Heart right ventricle (tissue), 16 donors: Measurements from ENCODE around the gene MEFV. TPM values are rescaled to one million over a fixed set of nuclear protein-coding genes. Genes with fewer than 3 reads are reported as not detected.

Experiments used
- ATAC-seq, 8 donors: fragments of 200-7000 bp; cut with Tn5 transposase; one replicate each; pipeline ENCODE4 v1.9.1; 2020; ENCODE audit warnings: mild to moderate bottlenecking in 8 of 8, moderate library complexity in 8 of 8, moderate number of reproducible peaks in 1 of 8
- DNase-seq, 2 donors: peaks; one replicate each; pipeline ENCODE4 v3.0.0-alpha.2; 2020
- H3K27ac ChIP-seq, 10 donors: fragments of 200-600 bp; sonication (generic) in 2 of 10; one replicate each; pipeline versions ENCODE4 v1.5.0 to v1.8.0; 2020 to 2022; ENCODE audit warnings: mild to moderate bottlenecking in 3 of 10
- H3K27me3 ChIP-seq, 7 donors: fragments of 200-600 bp; one replicate each; pipeline ENCODE4 v1.8.0; 2021 to 2022; ENCODE audit warnings: mild to moderate bottlenecking in 2 of 7
- H3K36me3 ChIP-seq, 9 donors: fragments of 200-600 bp; sonication (generic) in 1 of 9; one replicate each; pipeline versions ENCODE4 v1.5.0 to v1.8.0; 2020 to 2022; ENCODE audit warnings: mild to moderate bottlenecking in 2 of 9
- H3K4me1 ChIP-seq, 9 donors: fragments of 200-600 bp; sonication (generic) in 1 of 9; one replicate each; pipeline versions ENCODE4 v1.5.0 to v1.8.0; 2020 to 2022; ENCODE audit warnings: mild to moderate bottlenecking in 4 of 9
- H3K4me3 ChIP-seq, 10 donors: fragments of 200-600 bp; sonication (generic) in 2 of 10; one replicate each; pipeline versions ENCODE4 v1.5.0 to v1.8.0; 2020 to 2022; ENCODE audit warnings: mild to moderate bottlenecking in 7 of 10, moderate library complexity in 2 of 10
- H3K9me3 ChIP-seq, 11 donors: fragments of 200-600 bp in 10 of 11; sonication (generic) in 2 of 11; one replicate each; pipeline versions ENCODE4 v1.5.0 to v1.8.0; 2013 to 2022; ENCODE audit warnings: mild to moderate bottlenecking in 2 of 11, control low read depth in 1 of 11, moderate library complexity in 1 of 11
- CTCF ChIP-seq, 9 donors: fragments of 200-600 bp; sonication (generic) in 2 of 9; IDR thresholded peaks; one replicate each; pipeline versions ENCODE4 v1.5.0 to v1.8.0; 2021 to 2022; ENCODE audit warnings: antibody characterized with exemption in 9 of 9, mild to moderate bottlenecking in 5 of 9, moderate library complexity in 1 of 9
- WGBS, 2 donors: extraction: QIAGEN DNeasy Blood & Tissue Kit; methylation state at CpG; one replicate each; pipeline ENCODE4 v1.1.7; 2013; ENCODE audit warnings: inconsistent platforms in 1 of 2; 5-methylcytosine and 5-hydroxymethylcytosine counted together
- intact Hi-C, 10 donors: fragments of 100-400 bp; cut with DNase I; formaldehyde crosslinking; loops; one replicate each; pipeline versions ENCODE4 v1.11.1 to v1.14.2; 2022
- polyA plus RNA-seq, 2 donors: library from polyadenylated mRNA; stranded (reverse); fragments of 200-250 nt; gene quantifications; one replicate each; pipeline ENCODE4 v1.2.3, GENCODE V29; 2013
- total RNA-seq, 10 donors: library from RNA; stranded (reverse); fragmentation: NEBNext Ultra II Directional in 3 of 10; extraction: Animal tissue kit (Norgen Biotek cat#: 25700) in 3 of 10; gene quantifications; one replicate each; pipeline versions ENCODE4 v1.2.1 to v1.2.4, GENCODE V29; 2021 to 2023
- donor health status: Arrhythmogenic right ventricular cardiomyopathy.
- donor health status: ischemic (EF 13 %, LVEDD 7.1; RV severe dilation, severe dysfunction).
- donor health status: healthy with polysubstance abuse.
- donor health status: DM: no; HTN: yes; CAD: no.
- donor health status: DM: no; HTN: no; CAD: no.
- donor health status: ischemic (EF 25% LVEDD 6.9; RV normal size, moderate dysfunction).
- donor health status: ischemic (EF 25% LVEDD 5.7; RV mildly dilated, moderate dysfunction).
- donor health status: healthy.
- donor health status: DM: yes; HTN: yes; CAD: no.
- donor health status: Ischemic cardiomyopathy.
- donor health status: ischemic (EF 35%, LVEDD 5.7; RV mildly dilated, moderate dysfunction).
- donor health status: nonischemic (EF 11% LVEDD 7.7; RV severe dilation, severe dysfunction).
- donor health status: DM: yes; HTN: yes; CAD: no.
- donor health status: PGD.
- donor health status: ischemic (EF 29% LVEDD 5.4; RV normal size, mild dysfunction).
- donor health status: nonischemic (EF 23%, LVEDD 6.1; RV moderate dilation, normal function).

MEFV gene
- total and polyA plus RNA-seq, 12 donors: 0.11 to 3.1 (median 0.46) TPM

- peaks cover 22 to 91% (median 84%) of the 10 kb centered on the region in 7 donors for H3K27me3 ChIP-seq
- 72 to 81% methylated on average over 20 of the region's 20 CpGs for WGBS, 2 donors
- intact Hi-C loops: no loop called here
Observed at GRCh38 chr16:3194792-3195191, 61.6 kb downstream of the MEFV start.

GRCh38 chr16:3193221-3194212 lies 62.9 kb downstream of the MEFV start:
- no peak for TF ChIP-seq CTCF (IDR thresholded peaks at IDR 0.05)

More at GRCh38 chr16:3194792-3195191, 61.6 kb downstream of the MEFV start:
- Histone ChIP-seq H3K4me1 (peaks cover 0 to 10% (median 1%) of the 10 kb centered on the region in 9 donors), H3K4me3 (no peak overlapping the region), H3K27ac (no peak overlapping the region), H3K9me3 (no peaks in the 10 kb centered on the region), H3K36me3 (no peaks in the 10 kb centered on the region)
- no peak for DNase-seq
- no peak for TF ChIP-seq CTCF (IDR thresholded peaks at IDR 0.05)
- no peak for ATAC-seq

DNA sequence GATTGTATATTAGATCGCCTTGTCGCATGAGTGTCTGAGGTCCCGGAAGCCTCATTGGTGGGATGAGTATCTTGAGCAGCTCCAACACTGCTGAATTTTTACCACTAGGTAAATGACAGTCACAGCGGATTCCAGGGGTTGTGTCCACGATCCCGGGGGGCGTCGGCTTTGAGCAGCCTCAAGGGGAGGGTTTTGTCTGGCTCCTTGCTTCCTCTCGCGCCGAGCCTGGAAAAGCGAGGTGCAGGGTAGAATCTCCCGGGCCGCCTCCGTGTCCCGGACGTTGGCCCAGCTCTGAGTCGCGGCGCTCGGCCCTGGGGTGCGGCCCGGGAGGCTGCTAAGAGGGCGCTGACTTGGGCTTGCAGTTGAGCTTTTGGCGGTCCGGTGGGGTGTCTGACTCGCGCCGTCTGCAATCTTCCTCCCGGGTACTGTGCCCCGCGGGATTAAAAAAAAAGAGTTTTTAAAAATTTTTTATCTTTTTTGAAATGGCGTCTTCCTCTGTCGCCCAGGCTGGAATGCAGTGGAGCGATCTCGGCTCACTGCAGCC lies 63.9 kb downstream of the MEFV start:
- Histone ChIP-seq H3K9me3 (no peaks in the 10 kb centered on the region), H3K4me3 (peak overlapping the region in 1 of 10 donors; percentile 10), H3K36me3 (no peaks in the 10 kb centered on the region), H3K4me1 (peaks cover 10 to 29% (median 18%) of the 10 kb centered on the region in 9 donors), H3K27ac (no peak overlapping the region), H3K27me3 (peaks cover 37 to 99% (median 97%) of the 10 kb centered on the region in 7 donors)
- intact Hi-C loops: no loop called here
- 33 to 42% methylated on average over 36 of the region's 36 CpGs for WGBS, 2 donors
- DNase-seq: no peak
- no peak for TF ChIP-seq CTCF (IDR thresholded peaks at IDR 0.05)
- ATAC-seq: no peak

More at GRCh38 chr16:3193221-3194212, 62.9 kb downstream of the MEFV start:
- ATAC-seq (no peak), DNase-seq (no peak)
- Histone ChIP-seq H3K36me3 (no peaks in the 10 kb centered on the region), H3K9me3 (no peaks in the 10 kb centered on the region), H3K27me3 (peaks cover 31 to 94% (median 92%) of the 10 kb centered on the region in 7 donors), H3K27ac (no peak overlapping the region), H3K4me1 (peaks cover 10 to 23% (median 14%) of the 10 kb centered on the region in 9 donors), H3K4me3 (peak overlapping the region in 1 of 10 donors; percentile 3)
- WGBS, 2 donors: 66 to 72% methylated on average over 49 of the region's 49 CpGs
- intact Hi-C loops: no loop called here

Other genes starting within 250 kb of the MEFV start
- 1 to 10 TPM in 3 of 10 donors, under 1 TPM in 7; 0.19 to 1.5 (median 0.79) TPM for gene CLDN9, start 243.7 kb downstream of the MEFV start, total RNA-seq
- 1 to 10 TPM; 1.0 to 3.2 TPM for gene CLDN9, start 243.7 kb downstream of the MEFV start, polyA plus RNA-seq
- under 1 TPM in 1 of 10 donors, not detected in 9; 0.28 TPM for gene CLDN6, start 238.4 kb downstream of the MEFV start, total RNA-seq
- under 1 TPM in 1 of 2 donors, not detected in 1; 0.03 TPM for gene CLDN6, start 238.4 kb downstream of the MEFV start, polyA plus RNA-seq
- gene TNFRSF12A, start 236.3 kb downstream of the MEFV start, total RNA-seq: 100 to 1,000 TPM in 4 of 10 donors, 10 to 100 TPM in 6; 28.0 to 319 (median 92.3) TPM
- gene TNFRSF12A, start 236.3 kb downstream of the MEFV start, polyA plus RNA-seq: 100 to 1,000 TPM; 215 to 740 TPM
- 10 to 100 TPM; 41.8 to 62.8 (median 55.8) TPM for gene HCFC1R1, start 232.7 kb downstream of the MEFV start, total RNA-seq
- 100 to 1,000 TPM in 1 of 2 donors, 10 to 100 TPM in 1; 71.8 to 370 TPM for gene HCFC1R1, start 232.7 kb downstream of the MEFV start, polyA plus RNA-seq
- gene THOC6, start 232.6 kb downstream of the MEFV start, total RNA-seq: 10 to 100 TPM in 7 of 10 donors, 1 to 10 TPM in 3; 7.0 to 12.5 (median 10.4) TPM
- 10 to 100 TPM; 22.5 to 40.3 TPM for gene THOC6, start 232.6 kb downstream of the MEFV start, polyA plus RNA-seq
- not detected for gene BICDL2, start 219.7 kb downstream of the MEFV start, total RNA-seq
- under 1 TPM in 1 of 2 donors, not detected in 1; 0.04 TPM for gene BICDL2, start 219.7 kb downstream of the MEFV start, polyA plus RNA-seq
- 1 to 10 TPM in 5 of 10 donors, under 1 TPM in 5; 0.26 to 3.9 (median 1.2) TPM for gene MMP25, start 210.1 kb downstream of the MEFV start, total RNA-seq
- gene MMP25, start 210.1 kb downstream of the MEFV start, polyA plus RNA-seq: under 1 TPM; 0.30 to 0.95 TPM
- gene IL32, start 191.0 kb downstream of the MEFV start, total RNA-seq: 100 to 1,000 TPM in 1 of 10 donors, 10 to 100 TPM in 9; 23.4 to 204 (median 45.4) TPM
- gene IL32, start 191.0 kb downstream of the MEFV start, polyA plus RNA-seq: 100 to 1,000 TPM in 1 of 2 donors, 10 to 100 TPM in 1; 80.6 to 116 TPM
- gene ZSCAN10, start 157.3 kb downstream of the MEFV start, total RNA-seq: not detected
- gene ZSCAN10, start 157.3 kb downstream of the MEFV start, polyA plus RNA-seq: under 1 TPM; 0.01 to 0.07 TPM
- gene ZNF205, start 144.0 kb downstream of the MEFV start, total RNA-seq: 1 to 10 TPM; 5.8 to 9.0 (median 7.6) TPM
- gene ZNF205, start 144.0 kb downstream of the MEFV start, polyA plus RNA-seq: 10 to 100 TPM; 13.8 to 26.9 TPM
- gene ZNF213, start 121.6 kb downstream of the MEFV start, total RNA-seq: 1 to 10 TPM; 5.9 to 9.2 (median 7.7) TPM
- 10 to 100 TPM in 1 of 2 donors, 1 to 10 TPM in 1; 6.9 to 10.1 TPM for gene ZNF213, start 121.6 kb downstream of the MEFV start, polyA plus RNA-seq
- gene OR1F1, start 68.4 kb downstream of the MEFV start, total RNA-seq: not detected
- not detected for gene OR1F1, start 68.4 kb downstream of the MEFV start, polyA plus RNA-seq
- gene ZNF200, start 21.5 kb downstream of the MEFV start, total RNA-seq: 1 to 10 TPM; 4.6 to 8.9 (median 6.1) TPM
- gene ZNF200, start 21.5 kb downstream of the MEFV start, polyA plus RNA-seq: 1 to 10 TPM; 2.9 to 5.4 TPM
- 10 to 100 TPM in 3 of 10 donors, 1 to 10 TPM in 7; 7.2 to 13.2 (median 9.2) TPM for gene ZNF263, start 26.9 kb upstream of the MEFV start, total RNA-seq
- 10 to 100 TPM in 1 of 2 donors, 1 to 10 TPM in 1; 8.9 to 10.8 TPM for gene ZNF263, start 26.9 kb upstream of the MEFV start, polyA plus RNA-seq
- gene TIGD7, start 48.8 kb upstream of the MEFV start, total RNA-seq: 10 to 100 TPM in 1 of 10 donors, 1 to 10 TPM in 9; 6.5 to 11.2 (median 8.7) TPM
- 1 to 10 TPM; 4.7 to 6.7 TPM for gene TIGD7, start 48.8 kb upstream of the MEFV start, polyA plus RNA-seq
- 10 to 100 TPM; 15.2 to 25.5 (median 21.6) TPM for gene ZNF75A, start 48.9 kb upstream of the MEFV start, total RNA-seq
- gene ZNF75A, start 48.9 kb upstream of the MEFV start, polyA plus RNA-seq: 10 to 100 TPM in 1 of 2 donors, 1 to 10 TPM in 1; 9.1 to 33.9 TPM
- under 1 TPM in 2 of 10 donors, not detected in 8; 0.15 to 0.22 TPM for gene OR2C1, start 99.3 kb upstream of the MEFV start, total RNA-seq
- under 1 TPM in 1 of 2 donors, not detected in 1; 0.01 TPM for gene OR2C1, start 99.3 kb upstream of the MEFV start, polyA plus RNA-seq
- gene ZSCAN32, start 144.4 kb upstream of the MEFV start, total RNA-seq: 1 to 10 TPM; 5.0 to 9.0 (median 6.9) TPM
- gene ZSCAN32, start 144.4 kb upstream of the MEFV start, polyA plus RNA-seq: 1 to 10 TPM; 6.1 to 7.0 TPM
- 10 to 100 TPM in 4 of 10 donors, 1 to 10 TPM in 6; 7.0 to 14.4 (median 9.9) TPM for gene ZNF174, start 144.6 kb upstream of the MEFV start, total RNA-seq
- gene ZNF174, start 144.6 kb upstream of the MEFV start, polyA plus RNA-seq: 1 to 10 TPM; 6.5 to 6.7 TPM
- 1 to 10 TPM; 1.1 to 2.4 (median 1.8) TPM for gene ZNF597, start 186.9 kb upstream of the MEFV start, total RNA-seq
- gene ZNF597, start 186.9 kb upstream of the MEFV start, polyA plus RNA-seq: under 1 TPM; 0.73 to 0.86 TPM
- 10 to 100 TPM; 32.1 to 57.5 (median 37.7) TPM for gene NAA60, start 187.0 kb upstream of the MEFV start, total RNA-seq
- gene NAA60, start 187.0 kb upstream of the MEFV start, polyA plus RNA-seq: 10 to 100 TPM; 33.5 to 41.6 TPM
- not detected for gene C16orf90, start 238.9 kb upstream of the MEFV start, total RNA-seq
- not detected for gene C16orf90, start 238.9 kb upstream of the MEFV start, polyA plus RNA-seq
- 10 to 100 TPM; 12.4 to 28.2 (median 17.4) TPM for gene CLUAP1, start 244.4 kb upstream of the MEFV start, total RNA-seq
- 10 to 100 TPM in 1 of 2 donors, 1 to 10 TPM in 1; 5.0 to 14.3 TPM for gene CLUAP1, start 244.4 kb upstream of the MEFV start, polyA plus RNA-seq